Activated CD4-positive, alpha-beta T cell treated with anti-CD3 and anti-CD28 coated beads for 1 hour (primary cell): ENCODE results near the gene TMEM213.
"Not testable (repeated sequence)": the region's sequence is repeated elsewhere in the genome, so short reads cannot be mapped to it uniquely, and the experiment has no call there.

Experiments used
- DNase-seq: peaks from one replicate; pipeline ENCODE4 v3.0.0-alpha.2; 2020

The TMEM213 gene

GRCh38 chr7:138798836-138799235 lies 1.0 kb downstream of the TMEM213 start:
- DNase-seq, result no peak

GRCh38 chr7:138799336-138800000 lies 1.7 kb downstream of the TMEM213 start:
- DNase-seq, result no peak

- no peak for DNase-seq
These were observed 3.5 kb downstream of the TMEM213 start for GRCh38 chr7:138801256-138801655.

GRCh38 chr7:138802706-138803105 lies 4.9 kb downstream of the TMEM213 start:
- DNase-seq, result no peak

- no peak for DNase-seq
These were observed 6.8 kb downstream of the TMEM213 start for GRCh38 chr7:138804618-138805017.

- no peak for DNase-seq
These were observed 11.6 kb downstream of the TMEM213 start for GRCh38 chr7:138809346-138809745.

- not testable (repeated sequence) for DNase-seq
These were observed 13.5 kb downstream of the TMEM213 start for GRCh38 chr7:138811327-138811726.

- DNase-seq, result no peak
These were observed 16.2 kb downstream of the TMEM213 start for GRCh38 chr7:138813945-138814344.

GRCh38 chr7:138814816-138815332 lies 17.1 kb downstream of the TMEM213 start:
- no peak for DNase-seq

- DNase-seq, result no peak
These were observed 18.9 kb downstream of the TMEM213 start for GRCh38 chr7:138816650-138817049.

GRCh38 chr7:138819625-138820024 lies 21.8 kb downstream of the TMEM213 start:
- no peak for DNase-seq

- no peak for DNase-seq
These were observed 24.1 kb downstream of the TMEM213 start for GRCh38 chr7:138821912-138822311.

GRCh38 chr7:138822867-138823535 lies 25.2 kb downstream of the TMEM213 start:
- DNase-seq, result no peak

- no peak for DNase-seq
These were observed 27.4 kb downstream of the TMEM213 start for GRCh38 chr7:138825049-138825721.

GRCh38 chr7:138828302-138828701 lies 30.5 kb downstream of the TMEM213 start:
- DNase-seq, result no peak

- no peak for DNase-seq
These were observed 31.5 kb downstream of the TMEM213 start for GRCh38 chr7:138829335-138829734.

- no peak for DNase-seq
These were observed 35.2 kb downstream of the TMEM213 start for GRCh38 chr7:138832966-138833365.

- DNase-seq, result no peak
These were observed 35.8 kb downstream of the TMEM213 start for GRCh38 chr7:138833596-138833995.

- DNase-seq, result no peak
These were observed 36.8 kb downstream of the TMEM213 start for GRCh38 chr7:138834583-138834982.

- DNase-seq, result no peak
These were observed 37.3 kb downstream of the TMEM213 start for GRCh38 chr7:138835087-138835486.

- no peak for DNase-seq
These were observed 39.8 kb downstream of the TMEM213 start for GRCh38 chr7:138837627-138838026.

GRCh38 chr7:138838166-138838565 lies 40.4 kb downstream of the TMEM213 start:
- DNase-seq, result no peak

- DNase-seq, result no peak
These were observed 44.3 kb downstream of the TMEM213 start for GRCh38 chr7:138842111-138842510.
